Endothelial cell of umbilical vein (primary cell): Measurements from ENCODE around the gene STK24. TPM values are rescaled to one million over a fixed set of nuclear protein-coding genes. Genes with fewer than 3 reads are reported as not detected.

Experiments
- BruUV-seq: library from RNA; stranded (reverse); fragments of 400-500 nt; replicated peaks from 2 replicates; lab custom pipeline; 2021; lab: Mats Ljungman, UMichigan
- CTCF ChIA-PET: fragments of 300-600, 350-600 bp; sonication (Branson Sonifier 250); formaldehyde crosslinking; loops from one replicate; lab custom pipeline; 2021; ENCODE audit warnings: antibody characterized with exemption, inconsistent platforms; lab: Charles Lee
- POLR2A ChIA-PET: fragments of 300-600, 350-600 bp; sonication (Branson Sonifier 250); formaldehyde crosslinking; loops from one replicate; lab custom pipeline; 2021; ENCODE audit warnings: antibody characterized with exemption, inconsistent platforms; lab: Charles Lee
- DNase-seq: peaks from one replicate; pipeline ENCODE4 v3.0.0-alpha.2; 2011; ENCODE audit warnings: low read depth, low spot score
- FAIRE-seq: peaks from 2 replicates; lab custom pipeline; 2011; peaks lifted over from hg19 to GRCh38; lab: Jason Lieb, UNC
- H2AFZ ChIP-seq: 2 replicates; pipeline ENCODE4 v1.6.0; 2012; ENCODE audit warnings: low read depth, low read length, control low read depth, inconsistent platforms
- H3K27ac ChIP-seq: 2 replicates; pipeline ENCODE4 v1.5.1; 2011; ENCODE audit warnings: low read depth, mild to moderate bottlenecking, control low read depth, low read length, moderate library complexity; ENCODE audit not compliant: insufficient read depth
- H3K27me3 ChIP-seq, 2 experiments: 2 replicates each; pipeline versions ENCODE4 v1.6.0 to v1.6.1; 2011; ENCODE audit warnings: low read length in 2 of 2, mixed read lengths in 1 of 2; ENCODE audit not compliant: control insufficient read depth in 2 of 2, insufficient read depth in 2 of 2
- H3K36me3 ChIP-seq, 2 experiments: 2 replicates in 1 of 2; 3 replicates in 1 of 2; pipeline ENCODE4 v1.5.1; 2011; ENCODE audit warnings: low read length in 2 of 2, mild to moderate bottlenecking in 1 of 2, moderate library complexity in 1 of 2; ENCODE audit not compliant: control insufficient read depth in 2 of 2, insufficient read depth in 2 of 2; ENCODE audit errors: extremely low read depth in 1 of 2
- H3K4me1 ChIP-seq: 3 replicates; pipeline ENCODE4 v1.5.1; 2011; ENCODE audit warnings: mild to moderate bottlenecking, low read length; ENCODE audit not compliant: control insufficient read depth, insufficient read depth; ENCODE audit errors: extremely low read depth
- H3K4me2 ChIP-seq: 2 replicates; pipeline ENCODE4 v1.6.1; 2011; ENCODE audit warnings: low read length, control low read depth, mixed read lengths; ENCODE audit not compliant: insufficient read depth
- H3K4me3 ChIP-seq, 3 experiments: fragments of 200-600 bp in 1 of 3; sonication (generic), shearing (Covaris generic) in 1 of 3; replicated peaks in 1 of 3; 2 replicates each; pipeline ENCODE4 v1.5.1; 2011 to 2016; ENCODE audit warnings: control low read depth in 3 of 3, low read length in 3 of 3, mild to moderate bottlenecking in 2 of 3, inconsistent platforms in 1 of 3, low read depth in 1 of 3, moderate library complexity in 1 of 3; ENCODE audit not compliant: insufficient read depth in 1 of 3
- H3K79me2 ChIP-seq: 2 replicates; pipeline ENCODE4 v1.6.0; 2012; ENCODE audit warnings: low read length, inconsistent platforms; ENCODE audit not compliant: control insufficient read depth, insufficient read depth
- H3K9ac ChIP-seq: replicated peaks from 2 replicates; pipeline ENCODE3; 2011; ENCODE audit warnings: low read length, control low read depth; ENCODE audit not compliant: insufficient read depth; ENCODE audit errors: extremely low read depth
- H3K9me1 ChIP-seq: replicated peaks from 3 replicates; pipeline ENCODE4 v1.6.0; 2011; ENCODE audit warnings: mild to moderate bottlenecking, low read length; ENCODE audit not compliant: control insufficient read depth, insufficient read depth; ENCODE audit errors: extremely low read depth
- H3K9me3 ChIP-seq: replicated peaks from 2 replicates; pipeline ENCODE4 v1.5.1; 2012; ENCODE audit warnings: low read length, inconsistent platforms; ENCODE audit not compliant: control insufficient read depth, insufficient read depth
- H4K20me1 ChIP-seq: replicated peaks from 2 replicates; pipeline ENCODE3; 2011; ENCODE audit warnings: mild to moderate bottlenecking, low read length; ENCODE audit not compliant: control insufficient read depth, insufficient read depth; ENCODE audit errors: extremely low read depth
- CTCF ChIP-seq, 2 donors: IDR thresholded peaks; 1 replicate in 1 of 2; 2 replicates in 1 of 2; pipeline ENCODE4 v1.5.1; 2011; ENCODE audit warnings: low read length in 2 of 2, mild to moderate bottlenecking in 2 of 2, moderate library complexity in 2 of 2, control low read depth in 1 of 2, inconsistent platforms in 1 of 2, low read depth in 1 of 2; ENCODE audit not compliant: insufficient read depth in 1 of 2; ENCODE audit errors: extremely low read depth in 1 of 2
- EZH2 ChIP-seq: IDR thresholded peaks from 2 replicates; pipeline ENCODE4 v1.6.1; 2012; ENCODE audit warnings: borderline replicate concordance, low read depth, mild to moderate bottlenecking, moderate library complexity, low read length, inconsistent platforms; ENCODE audit not compliant: severe bottlenecking
- FOS ChIP-seq: IDR thresholded peaks from 2 replicates; pipeline ENCODE4 v1.6.1; 2011; ENCODE audit warnings: mild to moderate bottlenecking, low read length, moderate library complexity, borderline replicate concordance; ENCODE audit not compliant: insufficient read depth
- GATA2 ChIP-seq: IDR thresholded peaks from 2 replicates; pipeline ENCODE4 v1.7.0; 2011; ENCODE audit warnings: low read depth, mild to moderate bottlenecking, moderate library complexity, mixed read lengths, low read length; ENCODE audit not compliant: insufficient read length, insufficient read depth
- JUN ChIP-seq: IDR thresholded peaks from 2 replicates; pipeline ENCODE4 v1.6.1; 2011; ENCODE audit warnings: borderline replicate concordance, low read depth; ENCODE audit not compliant: insufficient read length, insufficient read depth
- MYC ChIP-seq: IDR thresholded peaks from one replicate; pipeline ENCODE4 v1.6.1; 2011; ENCODE audit warnings: mild to moderate bottlenecking, low read depth, low read length
- POLR2A ChIP-seq: IDR thresholded peaks from 2 replicates; pipeline ENCODE4 v1.6.1; 2012; ENCODE audit warnings: low read depth, mild to moderate bottlenecking, control low read depth, low read length
- POLR2AphosphoS5 ChIP-seq: IDR thresholded peaks from 2 replicates; pipeline ENCODE4 v1.6.1; 2012; ENCODE audit warnings: low read depth, mild to moderate bottlenecking, control low read depth, low read length, moderate library complexity; ENCODE audit not compliant: insufficient read depth
- dilution Hi-C: fragments of 300-500 bp; cut with MboI; formaldehyde crosslinking; loops from one replicate; pipeline ENCODE4 v1.15.0; 2019; ENCODE audit warnings: low sequenced_read_pairs; ENCODE audit not compliant: extremely low pct_ligation_motif_present
- intact Hi-C: fragments of 100-400 bp; cut with micrococcal nuclease; formaldehyde crosslinking; loops from one replicate; pipeline ENCODE4 v1.10.0; 2022
- polyA plus RNA-seq, 4 experiments: library from polyadenylated mRNA; depleted of rRNA in 3 of 4; stranded (reverse) in 3 of 4; unstranded in 1 of 4; fragments of >200 nt; gene quantifications; 2 replicates each; pipeline versions ENCODE4 v1.2.1 to v1.2.3, GENCODE V29; 2011 to 2012; ENCODE audit warnings: missing spikeins in 1 of 4
- total RNA-seq: library from RNA; stranded (reverse); gene quantifications from 2 replicates; pipeline ENCODE4 v1.2.3, GENCODE V29; 2021
- TF ChIP-seq, protein P1 (sequence below): IDR thresholded peaks from 2 replicates; pipeline ENCODE4 v1.6.1; 2011; ENCODE audit not compliant: insufficient read depth, insufficient read length

The STK24 gene
- total and polyA plus RNA-seq, 2 donors (not counting 3 experiments of a cell fraction or from before 2014, with no cell fraction given) = 43.3 to 100 TPM

DNA sequence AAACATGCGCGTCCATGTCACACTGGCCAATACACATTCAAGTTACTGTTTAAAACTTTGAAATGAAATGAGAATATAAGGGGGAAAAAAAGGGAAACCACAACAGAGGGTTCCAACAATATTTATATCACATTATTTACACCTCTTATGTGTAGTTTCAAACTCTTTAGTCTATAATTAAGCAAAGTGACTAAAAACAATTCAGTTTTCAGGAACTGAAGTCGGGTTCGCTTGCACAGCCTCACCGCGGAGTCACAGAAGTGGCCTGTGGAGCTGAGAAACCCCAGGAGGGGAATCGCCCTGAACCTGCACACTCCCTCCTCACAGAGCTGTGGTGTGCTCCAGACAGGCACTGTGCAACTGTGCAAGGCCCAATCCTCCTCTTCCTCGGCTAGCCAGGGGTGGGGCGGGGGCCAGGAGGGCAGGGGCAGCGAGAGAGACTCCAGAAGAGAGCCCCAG lies 75.9 kb downstream of the STK24 start:
- Histone ChIP-seq H3K4me3 (no peak overlapping the region), H3K27me3 (no peaks in the 10 kb centered on the region), H3K79me2 (peaks cover 94% of the 10 kb centered on the region), H3K4me1 (peaks cover 28% of the 10 kb centered on the region), H3K9me3 (no peaks in the 10 kb centered on the region), H3K36me3 (peaks cover 4 to 11% of the 10 kb centered on the region in 2 experiments), H4K20me1 (no peaks in the 10 kb centered on the region), H3K4me2 (no peak overlapping the region), H3K27ac (no peak overlapping the region), H3K9me1 (no peaks in the 10 kb centered on the region), H2AFZ (no peak overlapping the region), H3K9ac (no peak overlapping the region)
- no peak for TF ChIP-seq GATA2
- TF ChIP-seq FOS = no peak
- no peak for TF ChIP-seq CTCF (IDR thresholded peaks at IDR 0.05; ENCODE audit: extremely low read depth in 1 of 2, insufficient read depth in 1 of 2, low read depth in 1 of 2, low read length in 2 of 2)
- TF ChIP-seq POLR2AphosphoS5 = no peak
- no peak for TF ChIP-seq EZH2
- no peak for TF ChIP-seq JUN
- TF ChIP-seq POLR2A = no peak
- TF ChIP-seq MYC = no peak
- TF ChIP-seq, protein P1, sequence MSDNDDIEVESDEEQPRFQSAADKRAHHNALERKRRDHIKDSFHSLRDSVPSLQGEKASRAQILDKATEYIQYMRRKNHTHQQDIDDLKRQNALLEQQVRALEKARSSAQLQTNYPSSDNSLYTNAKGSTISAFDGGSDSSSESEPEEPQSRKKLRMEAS = no peak
- CTCF ChIA-PET = interaction anchor here (1.8 kb wide), 1 partner anchor 40 kb away, joined by 5 read pairs; no protein-coding TSS in a partner anchor
- no TSS peak for BruUV-seq
- DNase-seq = no peak
- dilution Hi-C loops (loop anchor here (10.0 kb wide), 1 partner anchor 84 kb away; no protein-coding TSS in a partner anchor), intact Hi-C loops (no loop called here)
- POLR2A ChIA-PET = no interaction called here
- no peak for FAIRE-seq
